HFFc6 (cell line): ENCODE data around the gene FAF1. TPM values are rescaled to one million over a fixed set of nuclear protein-coding genes. Genes with fewer than 3 reads are reported as not detected.
"Not testable (repeated sequence)": the region's sequence is repeated elsewhere in the genome, so short reads cannot be mapped to it uniquely, and the experiment has no call there.

Source experiments
- DNase-seq: peaks from one replicate; pipeline ENCODE4 v3.0.0-alpha.2; 2018
- H3K27ac Mint-ChIP-seq: 2 replicates; pipeline ENCODE4 v1.8.0; 2020; ENCODE audit warnings: mild to moderate bottlenecking, mixed read lengths
- H3K27me3 Mint-ChIP-seq: 2 replicates; pipeline ENCODE4 v1.8.0; 2021; ENCODE audit warnings: mild to moderate bottlenecking, moderate library complexity, mixed read lengths; ENCODE audit not compliant: insufficient read depth
- H3K36me3 Mint-ChIP-seq: 2 replicates; pipeline ENCODE4 v1.8.0; 2021; ENCODE audit warnings: low read depth, mixed read lengths
- H3K4me1 Mint-ChIP-seq: 2 replicates; pipeline ENCODE4 v1.8.0; 2020; ENCODE audit warnings: low read depth, mixed read lengths
- H3K4me3 Mint-ChIP-seq: 2 replicates; pipeline ENCODE4 v1.8.0; 2020; ENCODE audit warnings: mild to moderate bottlenecking, moderate library complexity, mixed read lengths
- H3K9me3 Mint-ChIP-seq: 2 replicates; pipeline ENCODE4 v1.8.0; 2020; ENCODE audit warnings: mild to moderate bottlenecking, mixed read lengths
- total RNA-seq, 6 experiments: library from RNA; stranded (reverse); fragmentation: NEBNext Ultra II Directional; extraction: Animal tissue kit (Norgen Biotek cat#: 25700); gene quantifications; 2 replicates in 1 of 6; 3 replicates in 5 of 6; pipeline ENCODE4 v1.2.3, GENCODE V29; 2021
- TF ChIP-seq, protein P1 (sequence below): fragments of 200-600 bp; sonication (generic); IDR thresholded peaks from 2 replicates; pipeline ENCODE4 v1.5.0; 2021; ENCODE audit warnings: antibody characterized with exemption, mild to moderate bottlenecking

Gene FAF1
- total RNA-seq, 6 experiments from 2014 or later, result 60.1 to 79.1 (median 67.8) TPM

DNA sequence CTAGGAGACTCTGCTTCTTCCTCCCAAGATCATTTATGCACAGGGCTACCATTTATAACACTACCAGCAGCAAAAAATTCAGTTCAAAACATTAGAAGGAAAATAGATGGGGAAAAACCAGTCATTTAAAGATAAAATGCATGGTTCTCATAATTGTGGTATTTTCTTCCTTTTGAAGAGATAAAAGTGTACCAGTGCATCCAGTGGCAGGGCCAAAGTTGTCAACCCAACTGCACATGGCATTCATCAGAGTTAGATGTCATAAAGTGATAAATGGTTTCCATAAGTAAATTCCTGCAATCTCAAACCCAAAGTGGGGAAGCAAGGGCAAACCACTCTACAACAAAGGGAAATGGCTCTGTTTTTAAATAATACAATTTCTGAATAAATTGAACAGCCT lies 417.7 kb downstream of the FAF1 start:
- TF ChIP-seq, protein P1, sequence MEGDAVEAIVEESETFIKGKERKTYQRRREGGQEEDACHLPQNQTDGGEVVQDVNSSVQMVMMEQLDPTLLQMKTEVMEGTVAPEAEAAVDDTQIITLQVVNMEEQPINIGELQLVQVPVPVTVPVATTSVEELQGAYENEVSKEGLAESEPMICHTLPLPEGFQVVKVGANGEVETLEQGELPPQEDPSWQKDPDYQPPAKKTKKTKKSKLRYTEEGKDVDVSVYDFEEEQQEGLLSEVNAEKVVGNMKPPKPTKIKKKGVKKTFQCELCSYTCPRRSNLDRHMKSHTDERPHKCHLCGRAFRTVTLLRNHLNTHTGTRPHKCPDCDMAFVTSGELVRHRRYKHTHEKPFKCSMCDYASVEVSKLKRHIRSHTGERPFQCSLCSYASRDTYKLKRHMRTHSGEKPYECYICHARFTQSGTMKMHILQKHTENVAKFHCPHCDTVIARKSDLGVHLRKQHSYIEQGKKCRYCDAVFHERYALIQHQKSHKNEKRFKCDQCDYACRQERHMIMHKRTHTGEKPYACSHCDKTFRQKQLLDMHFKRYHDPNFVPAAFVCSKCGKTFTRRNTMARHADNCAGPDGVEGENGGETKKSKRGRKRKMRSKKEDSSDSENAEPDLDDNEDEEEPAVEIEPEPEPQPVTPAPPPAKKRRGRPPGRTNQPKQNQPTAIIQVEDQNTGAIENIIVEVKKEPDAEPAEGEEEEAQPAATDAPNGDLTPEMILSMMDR, result no peak
- Mint-ChIP-seq H3K4me3 (peak overlapping the region; percentile 52), H3K9me3 (no peaks in the 10 kb centered on the region), H3K27ac (peak overlapping the region; percentile 17; the same call in 1 of the 2 replicates), H3K36me3 (no peaks in the 10 kb centered on the region), H3K4me1 (peaks cover 39% of the 10 kb centered on the region), H3K27me3 (no peaks in the 10 kb centered on the region)
- no peak for DNase-seq

DNA sequence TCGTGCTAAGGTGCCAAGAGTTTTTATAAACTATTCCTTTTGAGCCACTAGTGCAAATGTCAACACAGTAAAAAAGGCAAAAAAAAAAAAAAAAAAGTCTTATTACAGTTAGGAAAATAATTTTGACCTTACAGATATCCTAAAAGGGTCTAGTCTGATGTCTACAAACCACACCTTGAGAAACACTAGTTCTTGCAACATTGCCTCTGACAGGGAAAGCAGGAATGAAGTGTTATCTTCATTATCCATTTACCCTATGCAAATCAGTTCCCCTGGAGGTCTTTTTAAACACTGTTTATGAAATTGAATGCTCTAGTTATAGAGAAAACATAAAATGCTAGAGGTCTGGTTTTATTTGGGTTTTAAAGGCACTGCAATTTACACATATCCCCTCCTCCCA lies 421.6 kb downstream of the FAF1 start:
- Mint-ChIP-seq H3K4me3 (no peak overlapping the region), H3K27ac (no peak overlapping the region), H3K27me3 (no peaks in the 10 kb centered on the region), H3K9me3 (no peaks in the 10 kb centered on the region), H3K36me3 (no peaks in the 10 kb centered on the region), H3K4me1 (peaks cover 33% of the 10 kb centered on the region)
- TF ChIP-seq, protein P1, result no peak
- DNase-seq, result no peak

DNA sequence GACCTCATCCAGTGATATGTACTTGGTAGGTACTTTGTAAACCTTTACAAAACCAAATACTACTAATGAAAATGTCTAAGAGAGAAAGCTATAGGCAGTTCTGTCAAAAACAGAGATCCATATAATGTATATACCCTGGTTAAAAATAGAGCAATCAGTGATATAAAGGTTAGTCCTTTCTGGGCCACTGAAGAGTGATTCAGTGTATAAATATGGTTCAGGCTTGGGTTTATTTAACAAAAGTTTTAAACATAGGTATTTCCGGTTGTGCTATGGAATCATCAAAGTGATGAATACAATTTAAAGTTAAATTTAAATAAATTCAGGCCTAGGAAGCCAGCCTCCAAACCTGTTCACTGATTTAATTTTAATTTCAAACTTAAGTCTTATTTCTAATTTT lies 428.5 kb downstream of the FAF1 start:
- peak; percentile 19 for DNase-seq

DNA sequence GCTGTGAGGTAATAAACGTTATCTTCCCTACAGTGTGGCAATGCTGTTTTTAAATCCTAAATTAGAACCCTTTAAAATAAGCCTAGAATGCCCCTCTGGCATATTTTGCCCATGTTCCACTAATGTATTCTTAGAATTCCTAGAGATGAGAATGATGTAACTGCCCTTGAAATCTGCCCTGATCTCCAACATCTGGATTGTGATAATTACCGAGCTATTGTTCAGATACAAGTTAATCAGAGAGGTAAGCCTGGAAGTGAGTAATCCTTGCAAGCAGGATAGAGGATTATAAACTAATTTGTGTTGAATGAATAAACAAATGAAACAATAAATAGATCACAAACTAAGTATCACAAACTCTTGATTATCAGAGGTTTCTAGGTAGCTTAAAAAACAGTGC lies 429.0 kb downstream of the FAF1 start:
- H3K36me3 Mint-ChIP-seq, result no peaks in the 10 kb centered on the region; the same call in 1 of the 2 replicates
- peak overlapping the region; percentile 11 for H3K27ac Mint-ChIP-seq
- no peak for DNase-seq
- H3K27me3 Mint-ChIP-seq, result peaks cover 2% of the 10 kb centered on the region; the same call in 1 of the 2 replicates
- H3K4me3 Mint-ChIP-seq, result peak overlapping the region; percentile 33; the same call in 1 of the 2 replicates
- no peaks in the 10 kb centered on the region for H3K9me3 Mint-ChIP-seq
- H3K4me1 Mint-ChIP-seq, result peaks cover 31% of the 10 kb centered on the region
- TF ChIP-seq, protein P1, result no peak

More for the DNA sequence above, 428.5 kb downstream of the FAF1 start:
- Mint-ChIP-seq H3K4me3 (peak overlapping the region; percentile 33; the same call in 1 of the 2 replicates), H3K36me3 (no peaks in the 10 kb centered on the region; the same call in 1 of the 2 replicates), H3K27ac (peak overlapping the region; percentile 11), H3K4me1 (peaks cover 35% of the 10 kb centered on the region), H3K9me3 (no peaks in the 10 kb centered on the region), H3K27me3 (peaks cover 2% of the 10 kb centered on the region; the same call in 1 of the 2 replicates)
- TF ChIP-seq, protein P1, result no peak

DNA sequence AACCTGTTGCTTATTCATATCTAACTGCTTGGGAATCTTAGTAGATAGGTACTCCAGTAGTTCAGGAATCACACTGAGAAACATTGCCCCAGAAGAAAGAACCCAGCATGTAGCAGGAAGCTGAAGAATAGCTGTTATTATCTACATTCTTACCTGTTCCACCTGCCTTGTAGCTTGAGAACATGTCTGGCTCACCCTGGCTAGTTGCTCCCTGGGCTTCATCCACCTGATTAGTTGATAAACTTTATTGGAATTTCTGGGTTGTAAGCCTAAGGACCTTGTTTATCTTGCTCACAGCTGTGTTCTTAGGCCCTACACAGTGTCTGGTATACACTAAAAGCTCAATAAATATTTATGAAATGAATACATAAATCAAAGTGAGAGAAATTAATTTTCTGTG lies 430.6 kb downstream of the FAF1 start:
- TF ChIP-seq, protein P1, result no peak
- H3K9me3 Mint-ChIP-seq, result no peaks in the 10 kb centered on the region
- H3K27me3 Mint-ChIP-seq, result peaks cover 2% of the 10 kb centered on the region; the same call in 1 of the 2 replicates
- H3K27ac Mint-ChIP-seq, result no peak overlapping the region
- peaks cover 27% of the 10 kb centered on the region for H3K4me1 Mint-ChIP-seq
- DNase-seq, result no peak
- no peak overlapping the region for H3K4me3 Mint-ChIP-seq
- H3K36me3 Mint-ChIP-seq, result peaks cover 6% of the 10 kb centered on the region

DNA sequence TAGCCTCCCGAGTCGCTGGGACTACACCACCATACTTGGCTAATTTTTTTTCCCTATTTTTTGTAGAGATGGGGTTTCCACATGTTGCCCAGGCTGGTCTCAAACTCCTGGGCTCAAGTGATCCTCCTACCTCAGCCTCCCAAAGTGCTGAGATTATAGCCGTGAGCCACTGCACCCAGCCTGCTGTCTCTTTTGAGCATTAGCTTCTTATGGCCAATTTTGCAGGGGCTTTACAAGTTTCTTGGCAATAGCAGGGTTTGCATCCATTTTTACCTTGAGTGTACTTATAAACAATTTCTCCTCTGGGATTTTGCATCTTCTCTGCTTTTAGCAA lies 432.1 kb downstream of the FAF1 start:
- H3K27ac Mint-ChIP-seq, result not testable (repeated sequence)

More for the DNA sequence above, 432.1 kb downstream of the FAF1 start:
- not testable (repeated sequence) for H3K9me3 Mint-ChIP-seq, DNase-seq, H3K27me3 Mint-ChIP-seq, H3K4me3 Mint-ChIP-seq
- peaks cover 13% of the 10 kb centered on the region for H3K36me3 Mint-ChIP-seq
- peaks cover 27% of the 10 kb centered on the region for H3K4me1 Mint-ChIP-seq
